Liver (tissue), 9 donors: Measurements from ENCODE around the gene LRGUK. TPM values are rescaled to one million over a fixed set of nuclear protein-coding genes. Genes with fewer than 3 reads are reported as not detected.

ENCODE experiments used
- DNase-seq: peaks from one replicate; pipeline ENCODE4 v3.0.0-alpha.2; 2017; ENCODE audit warnings: low spot score
- H3K27ac ChIP-seq, 2 donors: one replicate each; pipeline ENCODE4 v1.7.0; 2013; ENCODE audit warnings: inconsistent platforms in 2 of 2, low read length in 2 of 2, control low read depth in 1 of 2, low read depth in 1 of 2, mild to moderate bottlenecking in 1 of 2
- H3K27me3 ChIP-seq, 4 donors: one replicate each; pipeline versions ENCODE4 v1.6.1 to v1.7.0; 2013; ENCODE audit warnings: low read length in 3 of 4, inconsistent platforms in 1 of 4, mild to moderate bottlenecking in 1 of 4, moderate library complexity in 1 of 4; ENCODE audit not compliant: control insufficient read depth in 4 of 4, insufficient read depth in 4 of 4
- H3K36me3 ChIP-seq, 4 donors: one replicate each; pipeline versions ENCODE4 v1.6.1 to v1.7.0; 2013; ENCODE audit warnings: low read length in 3 of 4, mild to moderate bottlenecking in 3 of 4, low read depth in 1 of 4, moderate library complexity in 1 of 4; ENCODE audit not compliant: control insufficient read depth in 4 of 4, insufficient read depth in 3 of 4
- H3K4me1 ChIP-seq, 4 donors: one replicate each; pipeline versions ENCODE4 v1.6.1 to v1.7.0; 2013; ENCODE audit warnings: low read length in 3 of 4, mild to moderate bottlenecking in 3 of 4, moderate library complexity in 1 of 4; ENCODE audit not compliant: control insufficient read depth in 4 of 4, insufficient read depth in 4 of 4
- H3K4me3 ChIP-seq, 3 donors: one replicate each; pipeline versions ENCODE4 v1.6.1 to v1.7.0; 2013; ENCODE audit warnings: low read length in 3 of 3, control low read depth in 1 of 3, low read depth in 1 of 3, mild to moderate bottlenecking in 1 of 3
- H3K9ac ChIP-seq, 2 donors: one replicate each; pipeline ENCODE4 v1.7.0; 2013; ENCODE audit warnings: low read length in 2 of 2, mild to moderate bottlenecking in 2 of 2, moderate library complexity in 2 of 2, control low read depth in 1 of 2, low read depth in 1 of 2
- H3K9me3 ChIP-seq, 4 donors: one replicate each; pipeline versions ENCODE4 v1.6.1 to v1.7.0; 2013; ENCODE audit warnings: low read length in 3 of 4; ENCODE audit not compliant: control insufficient read depth in 4 of 4
- CTCF ChIP-seq: fragments of 150-350 bp; IDR thresholded peaks from 2 replicates; pipeline ENCODE4 v1.5.1; 2017; ENCODE audit warnings: improper control_type of control experiment, low read depth, low read length; ENCODE audit not compliant: missing input control
- EGR1 ChIP-seq, 2 donors: IDR thresholded peaks; 2 replicates each; pipeline ENCODE4 v1.6.1; 2016 to 2018; ENCODE audit warnings: antibody characterized with exemption in 2 of 2, low read depth in 2 of 2
- FOXA1 ChIP-seq: IDR thresholded peaks from 2 replicates; pipeline ENCODE4 v1.6.1; 2016; ENCODE audit warnings: antibody characterized with exemption
- HNF4G ChIP-seq: IDR thresholded peaks from 2 replicates; pipeline ENCODE4 v1.6.1; 2016; ENCODE audit warnings: antibody characterized with exemption
- NR2F2 ChIP-seq: IDR thresholded peaks from 2 replicates; pipeline ENCODE4 v1.6.1; 2016; ENCODE audit warnings: antibody characterized with exemption
- REST ChIP-seq: IDR thresholded peaks from 2 replicates; pipeline ENCODE4 v1.6.1; 2016; ENCODE audit warnings: antibody characterized with exemption, mild to moderate bottlenecking
- RXRA ChIP-seq, 2 donors: IDR thresholded peaks; 2 replicates each; pipeline ENCODE4 v1.6.1; 2017 to 2018; ENCODE audit warnings: antibody characterized with exemption in 2 of 2, mild to moderate bottlenecking in 1 of 2
- SP1 ChIP-seq: IDR thresholded peaks from 2 replicates; pipeline ENCODE4 v1.6.1; 2018; ENCODE audit warnings: antibody characterized with exemption, mild to moderate bottlenecking
- YY1 ChIP-seq: IDR thresholded peaks from 2 replicates; pipeline ENCODE4 v1.6.1; 2016; ENCODE audit warnings: antibody characterized with exemption, mild to moderate bottlenecking
- WGBS: extraction: QIAGEN DNeasy Blood & Tissue Kit; methylation state at CpG from one replicate; pipeline ENCODE4 v1.1.7; 2013; 5-methylcytosine and 5-hydroxymethylcytosine counted together
- polyA plus RNA-seq, 2 donors: library from polyadenylated mRNA; stranded (reverse) in 1 of 2; unstranded in 1 of 2; fragments of 200-250 nt in 1 of 2; fragments of >200 nt in 1 of 2; fragmentation: Nextera tagmentation in 1 of 2; extraction: Ambion mirVana in 1 of 2; gene quantifications; one replicate each; pipeline versions ENCODE4 v1.2.1 to v1.2.3, GENCODE V29; 2013 to 2015
- total RNA-seq, 2 donors: library from RNA; depleted of rRNA; stranded (reverse); fragments of >200 nt; gene quantifications; one replicate each; pipeline ENCODE4 v1.2.3, GENCODE V29; 2014
- TF ChIP-seq, protein P1 (sequence below): IDR thresholded peaks from 2 replicates; pipeline ENCODE4 v1.6.1; 2016; ENCODE audit warnings: antibody characterized with exemption
- TF ChIP-seq, protein P2 (sequence below): IDR thresholded peaks from 2 replicates; pipeline ENCODE4 v1.6.1; 2016; ENCODE audit warnings: antibody characterized with exemption
- donor health status: healthy.
- donor health status: healthy.
- donor health status: healthy.
- donor health status: healthy.
- donor health status: healthy.

Gene LRGUK
- total and polyA plus RNA-seq, 4 donors = 0.03 to 0.50 (median 0.12) TPM

DNA sequence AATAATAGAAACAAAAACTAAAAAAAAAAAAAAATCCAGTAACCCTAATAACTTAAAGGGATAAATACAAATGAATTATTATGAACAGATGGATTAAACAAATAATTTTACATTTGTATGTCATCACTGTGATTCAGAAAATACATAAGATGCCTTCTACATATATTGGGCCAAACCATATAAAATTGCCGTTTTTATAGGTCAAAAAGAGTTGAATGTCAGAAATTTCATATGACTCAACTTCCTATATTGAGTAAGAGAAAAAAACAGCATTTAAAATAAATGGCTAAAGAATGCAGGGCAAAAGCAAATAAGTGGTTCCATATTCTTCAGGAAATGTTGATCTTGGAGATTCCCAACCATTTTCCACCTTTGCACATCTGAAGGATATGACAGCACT is 180.2 kb downstream of the LRGUK start (continued):
- TF ChIP-seq REST = no peak
- TF ChIP-seq, protein P1, sequence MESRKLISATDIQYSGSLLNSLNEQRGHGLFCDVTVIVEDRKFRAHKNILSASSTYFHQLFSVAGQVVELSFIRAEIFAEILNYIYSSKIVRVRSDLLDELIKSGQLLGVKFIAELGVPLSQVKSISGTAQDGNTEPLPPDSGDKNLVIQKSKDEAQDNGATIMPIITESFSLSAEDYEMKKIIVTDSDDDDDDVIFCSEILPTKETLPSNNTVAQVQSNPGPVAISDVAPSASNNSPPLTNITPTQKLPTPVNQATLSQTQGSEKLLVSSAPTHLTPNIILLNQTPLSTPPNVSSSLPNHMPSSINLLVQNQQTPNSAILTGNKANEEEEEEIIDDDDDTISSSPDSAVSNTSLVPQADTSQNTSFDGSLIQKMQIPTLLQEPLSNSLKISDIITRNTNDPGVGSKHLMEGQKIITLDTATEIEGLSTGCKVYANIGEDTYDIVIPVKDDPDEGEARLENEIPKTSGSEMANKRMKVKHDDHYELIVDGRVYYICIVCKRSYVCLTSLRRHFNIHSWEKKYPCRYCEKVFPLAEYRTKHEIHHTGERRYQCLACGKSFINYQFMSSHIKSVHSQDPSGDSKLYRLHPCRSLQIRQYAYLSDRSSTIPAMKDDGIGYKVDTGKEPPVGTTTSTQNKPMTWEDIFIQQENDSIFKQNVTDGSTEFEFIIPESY = no peak

DNA sequence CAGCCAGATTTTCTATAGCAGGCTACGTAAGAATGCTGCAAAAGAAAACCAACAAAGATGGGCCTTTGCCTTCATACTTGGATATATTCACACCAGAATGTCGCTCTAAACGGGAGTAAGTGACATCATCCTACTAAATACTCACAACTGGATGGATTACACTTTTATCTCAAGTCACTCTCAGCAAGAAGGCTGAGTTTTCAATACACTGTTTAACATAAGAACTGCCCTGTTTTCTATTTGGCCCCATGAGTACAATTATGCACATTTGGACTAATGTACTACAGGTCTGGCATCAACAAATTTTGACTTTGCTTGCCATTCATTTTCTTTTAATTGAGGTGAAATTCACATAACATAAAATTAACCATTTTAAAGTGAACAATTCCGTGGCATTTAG is 181.4 kb downstream of the LRGUK start:
- H3K27me3 ChIP-seq = no peaks in the 10 kb centered on the region
- H3K4me3 ChIP-seq = no peak overlapping the region
- no peak overlapping the region for H3K27ac ChIP-seq
- no peaks in the 10 kb centered on the region for H3K9me3 ChIP-seq
- no peak for DNase-seq
- peaks cover 0 to 2% (median 0%) of the 10 kb centered on the region in 4 donors for H3K4me1 ChIP-seq
- 98% methylated on average over 4 of the region's 4 CpGs for WGBS
- H3K36me3 ChIP-seq = peaks cover 4 to 15% (median 12%) of the 10 kb centered on the region in 4 donors
- no peak overlapping the region for H3K9ac ChIP-seq
- TF ChIP-seq SP1 = no peak
- no peak for TF ChIP-seq CTCF
- TF ChIP-seq FOXA1 = no peak
- TF ChIP-seq RXRA (IDR thresholded peaks at IDR 0.05) = no peak
- no peak for TF ChIP-seq NR2F2
- TF ChIP-seq EGR1 (IDR thresholded peaks at IDR 0.05; ENCODE audit: low read depth in 2 of 2) = no peak
- no peak for TF ChIP-seq YY1
- TF ChIP-seq, protein P2, sequence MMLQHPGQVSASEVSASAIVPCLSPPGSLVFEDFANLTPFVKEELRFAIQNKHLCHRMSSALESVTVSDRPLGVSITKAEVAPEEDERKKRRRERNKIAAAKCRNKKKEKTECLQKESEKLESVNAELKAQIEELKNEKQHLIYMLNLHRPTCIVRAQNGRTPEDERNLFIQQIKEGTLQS = no peak
- no peak for TF ChIP-seq HNF4G
- no peak for TF ChIP-seq REST
